ENCODE results near the gene STN1.

STN1 gene

DNA sequence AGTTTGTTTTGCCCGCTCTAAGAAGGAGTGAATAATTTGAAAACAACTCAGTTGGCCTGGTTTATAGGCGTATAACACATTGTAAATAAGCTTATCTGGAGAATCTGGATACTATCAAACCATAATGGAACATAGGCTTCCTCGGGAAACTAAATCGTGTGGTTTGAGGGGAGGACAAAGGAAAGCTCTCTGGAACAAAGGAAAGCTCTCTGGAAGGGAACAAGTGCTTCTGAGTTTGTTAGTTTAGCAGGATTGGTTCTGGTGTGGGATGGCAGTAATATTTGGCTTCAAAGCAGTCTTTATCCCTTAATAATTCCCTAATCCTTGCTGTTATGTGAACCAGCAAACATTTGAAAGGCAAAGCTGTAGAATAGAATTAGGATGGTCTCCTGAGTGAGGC, 34.0 kb upstream of the STN1 start:
- no peak for DNase-seq (ENCODE audit: low read depth)
- TF ChIP-seq, protein P1, sequence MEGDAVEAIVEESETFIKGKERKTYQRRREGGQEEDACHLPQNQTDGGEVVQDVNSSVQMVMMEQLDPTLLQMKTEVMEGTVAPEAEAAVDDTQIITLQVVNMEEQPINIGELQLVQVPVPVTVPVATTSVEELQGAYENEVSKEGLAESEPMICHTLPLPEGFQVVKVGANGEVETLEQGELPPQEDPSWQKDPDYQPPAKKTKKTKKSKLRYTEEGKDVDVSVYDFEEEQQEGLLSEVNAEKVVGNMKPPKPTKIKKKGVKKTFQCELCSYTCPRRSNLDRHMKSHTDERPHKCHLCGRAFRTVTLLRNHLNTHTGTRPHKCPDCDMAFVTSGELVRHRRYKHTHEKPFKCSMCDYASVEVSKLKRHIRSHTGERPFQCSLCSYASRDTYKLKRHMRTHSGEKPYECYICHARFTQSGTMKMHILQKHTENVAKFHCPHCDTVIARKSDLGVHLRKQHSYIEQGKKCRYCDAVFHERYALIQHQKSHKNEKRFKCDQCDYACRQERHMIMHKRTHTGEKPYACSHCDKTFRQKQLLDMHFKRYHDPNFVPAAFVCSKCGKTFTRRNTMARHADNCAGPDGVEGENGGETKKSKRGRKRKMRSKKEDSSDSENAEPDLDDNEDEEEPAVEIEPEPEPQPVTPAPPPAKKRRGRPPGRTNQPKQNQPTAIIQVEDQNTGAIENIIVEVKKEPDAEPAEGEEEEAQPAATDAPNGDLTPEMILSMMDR (IDR thresholded peaks at IDR 0.05; ENCODE audit: low read depth, low read length, missing control alignments) = no peak

DNA sequence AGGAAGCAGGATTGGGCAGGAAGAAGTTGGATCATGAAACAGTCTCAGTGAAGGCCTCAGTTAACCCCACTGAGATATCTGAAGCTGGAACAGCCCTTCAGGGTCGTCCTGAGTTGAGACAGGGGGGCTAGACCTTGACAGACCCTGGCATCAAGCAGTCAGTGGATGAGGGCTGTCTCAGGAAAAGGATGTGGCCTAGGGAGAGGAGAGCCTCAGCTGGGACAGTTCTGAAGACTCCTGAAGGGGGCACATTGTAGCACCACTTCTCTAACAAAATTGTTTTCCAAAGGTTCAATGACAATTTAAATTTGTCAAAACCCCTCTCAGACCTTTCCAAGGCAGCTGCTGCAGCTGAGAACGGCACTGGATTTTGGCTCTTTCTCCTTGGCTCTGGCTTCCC, 33.2 kb upstream of the STN1 start:
- DNase-seq (ENCODE audit: low read depth) = no peak
- H3K4me3 ChIP-seq (ENCODE audit: low read depth, low read length) = no peak overlapping the region
- TF ChIP-seq, protein P1 (IDR thresholded peaks at IDR 0.05; ENCODE audit: low read depth, low read length, missing control alignments) = no peak

More for the DNA sequence above, 34.0 kb upstream of the STN1 start:
- no peak overlapping the region for H3K4me3 ChIP-seq (ENCODE audit: low read depth, low read length)

DNA sequence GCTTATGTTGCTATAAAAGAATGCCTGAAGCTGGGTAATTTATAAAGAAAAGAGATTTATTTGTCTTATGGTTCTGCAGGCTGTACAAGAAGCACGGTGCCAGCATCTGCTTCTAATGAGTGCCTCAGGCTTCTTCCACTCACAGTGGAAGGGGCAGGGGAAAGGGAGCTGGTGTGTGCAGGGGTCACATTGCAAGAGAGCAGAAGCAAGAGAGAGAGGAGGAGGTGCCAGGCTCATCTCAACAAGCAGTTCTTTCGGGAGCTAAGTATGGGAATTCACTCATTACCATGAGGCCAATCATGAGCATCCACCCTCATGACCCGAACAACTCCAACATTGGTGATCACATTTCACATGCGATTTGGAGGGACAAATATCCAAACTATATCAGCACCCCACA, 31.7 kb upstream of the STN1 start:
- TF ChIP-seq, protein P1 (IDR thresholded peaks at IDR 0.05; ENCODE audit: low read depth, low read length, missing control alignments) = no peak
- no peak for DNase-seq (ENCODE audit: low read depth)
- H3K4me3 ChIP-seq (ENCODE audit: low read depth, low read length) = no peak overlapping the region

DNA sequence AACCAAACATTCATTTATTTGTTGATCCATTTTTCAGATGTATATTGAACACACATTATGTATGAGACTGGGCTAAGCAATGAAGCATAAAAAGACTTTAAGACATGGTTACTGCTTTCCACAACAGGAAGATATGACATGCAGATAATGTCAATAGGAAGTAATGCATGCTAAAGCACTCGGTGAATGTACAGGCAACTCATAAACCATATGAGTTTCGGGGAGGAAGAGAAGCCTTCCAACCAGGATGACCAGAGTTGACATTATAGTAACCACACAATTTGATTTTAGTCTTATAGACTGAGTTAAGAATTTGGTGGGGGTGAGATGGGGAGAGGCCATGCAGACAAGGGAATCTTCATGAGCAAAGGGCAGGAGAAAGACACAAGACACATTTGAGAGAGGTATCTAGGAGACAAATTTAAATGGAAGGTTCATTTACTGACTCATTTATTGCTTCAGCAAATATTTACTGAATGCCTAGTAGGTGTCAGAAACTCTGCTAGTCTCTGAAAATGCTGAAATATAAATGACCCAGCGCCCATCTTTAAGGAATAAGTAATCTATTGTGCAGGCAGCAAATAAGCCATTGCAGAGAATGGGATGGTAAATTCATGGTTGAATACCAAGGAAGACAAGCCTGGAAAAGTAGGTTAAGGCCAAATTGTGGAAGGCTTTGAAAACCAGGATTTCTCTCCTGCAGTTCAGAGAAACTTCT, 30.0 kb upstream of the STN1 start:
- TF ChIP-seq, protein P1 (IDR thresholded peaks at IDR 0.05; ENCODE audit: low read depth, low read length, missing control alignments) = no peak
- no peak for DNase-seq (ENCODE audit: low read depth)
- no peak overlapping the region for H3K4me3 ChIP-seq (ENCODE audit: low read depth, low read length)

DNA sequence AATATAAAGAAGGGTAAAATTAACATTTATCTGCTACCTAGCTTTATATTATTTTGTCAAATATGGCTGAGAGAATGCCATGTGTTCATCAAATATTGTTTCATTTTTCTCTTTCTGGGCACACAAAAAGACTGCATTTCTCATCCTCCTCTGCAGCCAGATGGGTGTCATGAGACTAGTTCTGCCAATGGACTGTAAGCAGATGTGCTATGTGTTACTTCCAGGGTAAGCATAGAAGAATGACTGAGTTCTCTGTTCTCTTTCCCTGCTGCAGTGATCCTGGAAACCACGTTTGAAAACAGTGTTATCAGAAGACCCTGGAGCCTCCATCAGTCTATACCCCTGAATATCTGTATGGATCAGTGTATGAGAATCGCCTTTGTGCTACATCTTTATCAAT, 24.9 kb upstream of the STN1 start:
- no peak for DNase-seq (ENCODE audit: low read depth)
- TF ChIP-seq, protein P1 (IDR thresholded peaks at IDR 0.05; ENCODE audit: low read depth, low read length, missing control alignments) = no peak
- H3K4me3 ChIP-seq (ENCODE audit: low read depth, low read length) = no peak overlapping the region

DNA sequence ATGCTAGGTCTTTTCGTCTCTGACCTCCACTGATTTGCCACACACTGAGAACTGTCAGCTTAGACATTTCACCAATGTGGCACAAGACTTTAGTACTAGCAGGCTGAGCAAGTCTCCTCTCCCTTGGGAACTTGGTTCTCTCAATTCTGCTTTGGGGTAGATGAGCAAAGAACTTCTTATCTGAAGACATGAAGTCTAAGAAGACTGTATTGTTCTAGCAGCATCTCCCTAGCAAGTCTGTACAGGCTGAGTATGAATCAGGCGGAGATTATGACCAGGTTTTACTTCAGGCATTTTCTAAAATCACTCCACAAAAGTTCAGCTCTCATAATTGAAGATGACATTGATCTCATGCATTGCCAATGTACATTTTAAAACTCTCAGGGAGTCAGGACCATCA, 23.8 kb upstream of the STN1 start:
- TF ChIP-seq, protein P1 (IDR thresholded peaks at IDR 0.05; ENCODE audit: low read depth, low read length, missing control alignments) = no peak
- H3K4me3 ChIP-seq (ENCODE audit: low read depth, low read length) = no peak overlapping the region
- DNase-seq (ENCODE audit: low read depth) = no peak

DNA sequence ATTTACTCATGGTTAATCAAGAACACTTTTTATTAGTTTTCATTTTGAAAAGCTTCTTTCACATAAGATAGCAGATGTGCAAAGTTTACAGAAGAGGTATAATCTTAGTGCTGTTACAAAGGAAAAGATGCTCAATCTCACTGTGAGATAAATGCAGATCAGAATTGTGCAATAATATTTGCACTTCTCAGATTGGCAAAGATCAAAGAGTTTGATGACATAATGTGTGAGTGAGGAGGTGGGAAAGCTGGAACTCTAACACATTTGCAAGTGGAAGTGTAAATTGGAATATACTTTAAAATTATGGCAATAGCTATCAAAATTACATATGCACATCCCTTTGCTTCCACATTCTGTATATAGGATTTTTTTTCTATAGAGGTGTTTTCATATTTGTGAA, 21.5 kb upstream of the STN1 start:
- TF ChIP-seq, protein P1 (IDR thresholded peaks at IDR 0.05; ENCODE audit: low read depth, low read length, missing control alignments) = no peak
- no peak overlapping the region for H3K4me3 ChIP-seq (ENCODE audit: low read depth, low read length)
- DNase-seq (ENCODE audit: low read depth) = no peak
